Measurements from ENCODE around the gene RESF1.

RESF1 gene

GRCh38 chr12:31989571-31990362 lies 30.6 kb downstream of the RESF1 start:
- no peaks in the 10 kb centered on the region for H3K27me3 ChIP-seq (ENCODE audit: control insufficient read depth, insufficient read depth, low read length)
- peaks cover 97% of the 10 kb centered on the region for H3K36me3 ChIP-seq (ENCODE audit: control insufficient read depth, insufficient read depth, low read length)
- 0 out of 2 replicates have a peak overlapping the region, but pooled peaks have one; percentile 9 for H3K27ac ChIP-seq (ENCODE audit: low read depth, low read length)
- H3K4me3 ChIP-seq (ENCODE audit: low read depth, low read length), result no peak overlapping the region
- H3K9ac ChIP-seq (ENCODE audit: low read length), result no peak overlapping the region
- H3K4me1 ChIP-seq (ENCODE audit: control insufficient read depth, insufficient read depth, low read length), result peaks cover 6% of the 10 kb centered on the region; the same call in 1 of the 2 replicates
- H3K9me3 ChIP-seq (ENCODE audit: control insufficient read depth, insufficient read depth, low read depth, low read length), result peaks cover 22% of the 10 kb centered on the region

GRCh38 chr12:31991146-31991545 lies 31.9 kb downstream of the RESF1 start:
- Histone ChIP-seq H3K4me1 (ENCODE audit: control insufficient read depth, insufficient read depth, low read length) (peaks cover 2% of the 10 kb centered on the region; the same call in 1 of the 2 replicates), H3K9ac (ENCODE audit: low read length) (no peak overlapping the region), H3K27me3 (ENCODE audit: control insufficient read depth, insufficient read depth, low read length) (no peaks in the 10 kb centered on the region), H3K4me3 (ENCODE audit: low read depth, low read length) (no peak overlapping the region), H3K9me3 (ENCODE audit: control insufficient read depth, insufficient read depth, low read depth, low read length) (peaks cover 9% of the 10 kb centered on the region; the same call in 1 of the 2 replicates), H3K27ac (ENCODE audit: low read depth, low read length) (no peak overlapping the region), H3K36me3 (ENCODE audit: control insufficient read depth, insufficient read depth, low read length) (peaks cover 97% of the 10 kb centered on the region)

- Histone ChIP-seq H3K27ac (ENCODE audit: low read depth, low read length) (no peak overlapping the region), H3K4me3 (ENCODE audit: low read depth, low read length) (no peak overlapping the region), H3K27me3 (ENCODE audit: control insufficient read depth, insufficient read depth, low read length) (no peaks in the 10 kb centered on the region), H3K9me3 (ENCODE audit: control insufficient read depth, insufficient read depth, low read depth, low read length) (peaks cover 8% of the 10 kb centered on the region; the same call in 1 of the 2 replicates), H3K9ac (ENCODE audit: low read length) (no peak overlapping the region), H3K36me3 (ENCODE audit: control insufficient read depth, insufficient read depth, low read length) (peaks cover 97% of the 10 kb centered on the region), H3K4me1 (ENCODE audit: control insufficient read depth, insufficient read depth, low read length) (no peaks in the 10 kb centered on the region)
Observed at GRCh38 chr12:31991815-31992214, 32.6 kb downstream of the RESF1 start.

GRCh38 chr12:31999692-32000091 lies 40.5 kb downstream of the RESF1 start:
- H3K27ac ChIP-seq (ENCODE audit: low read depth, low read length), result no peak overlapping the region
- H3K36me3 ChIP-seq (ENCODE audit: control insufficient read depth, insufficient read depth, low read length), result peaks cover 66% of the 10 kb centered on the region

GRCh38 chr12:32000373-32001005 lies 41.3 kb downstream of the RESF1 start:
- no peaks in the 10 kb centered on the region for H3K27me3 ChIP-seq (ENCODE audit: control insufficient read depth, insufficient read depth, low read length)
- no peak overlapping the region for H3K27ac ChIP-seq (ENCODE audit: low read depth, low read length)
- H3K9ac ChIP-seq (ENCODE audit: low read length), result no peak overlapping the region
- H3K9me3 ChIP-seq (ENCODE audit: control insufficient read depth, insufficient read depth, low read depth, low read length), result peaks cover 4% of the 10 kb centered on the region; the same call in 1 of the 2 replicates
- H3K4me1 ChIP-seq (ENCODE audit: control insufficient read depth, insufficient read depth, low read length), result no peaks in the 10 kb centered on the region
- H3K36me3 ChIP-seq (ENCODE audit: control insufficient read depth, insufficient read depth, low read length), result peaks cover 58% of the 10 kb centered on the region
- no peak overlapping the region for H3K4me3 ChIP-seq (ENCODE audit: low read depth, low read length)

More at GRCh38 chr12:31999692-32000091, 40.5 kb downstream of the RESF1 start:
- H3K4me3 ChIP-seq (ENCODE audit: low read depth, low read length), result no peak overlapping the region
- no peaks in the 10 kb centered on the region for H3K27me3 ChIP-seq (ENCODE audit: control insufficient read depth, insufficient read depth, low read length)
- H3K4me1 ChIP-seq (ENCODE audit: control insufficient read depth, insufficient read depth, low read length), result no peaks in the 10 kb centered on the region
- H3K9ac ChIP-seq (ENCODE audit: low read length), result no peak overlapping the region
- peaks cover 4% of the 10 kb centered on the region; the same call in 1 of the 2 replicates for H3K9me3 ChIP-seq (ENCODE audit: control insufficient read depth, insufficient read depth, low read depth, low read length)

- Histone ChIP-seq H3K36me3 (ENCODE audit: control insufficient read depth, insufficient read depth, low read length) (peaks cover 34% of the 10 kb centered on the region), H3K4me1 (ENCODE audit: control insufficient read depth, insufficient read depth, low read length) (no peaks in the 10 kb centered on the region), H3K27me3 (ENCODE audit: control insufficient read depth, insufficient read depth, low read length) (no peaks in the 10 kb centered on the region), H3K27ac (ENCODE audit: low read depth, low read length) (no peak overlapping the region), H3K4me3 (ENCODE audit: low read depth, low read length) (no peak overlapping the region), H3K9ac (ENCODE audit: low read length) (no peak overlapping the region), H3K9me3 (ENCODE audit: control insufficient read depth, insufficient read depth, low read depth, low read length) (peaks cover 4% of the 10 kb centered on the region; the same call in 1 of the 2 replicates)
Observed at GRCh38 chr12:32002848-32003493, 43.8 kb downstream of the RESF1 start.

- no peak overlapping the region for H3K9ac ChIP-seq (ENCODE audit: low read length)
- H3K9me3 ChIP-seq (ENCODE audit: control insufficient read depth, insufficient read depth, low read depth, low read length), result peaks cover 4% of the 10 kb centered on the region; the same call in 1 of the 2 replicates
- H3K36me3 ChIP-seq (ENCODE audit: control insufficient read depth, insufficient read depth, low read length), result peaks cover 28% of the 10 kb centered on the region
- H3K27ac ChIP-seq (ENCODE audit: low read depth, low read length), result no peak overlapping the region
- no peak overlapping the region for H3K4me3 ChIP-seq (ENCODE audit: low read depth, low read length)
- no peaks in the 10 kb centered on the region for H3K4me1 ChIP-seq (ENCODE audit: control insufficient read depth, insufficient read depth, low read length)
- no peaks in the 10 kb centered on the region for H3K27me3 ChIP-seq (ENCODE audit: control insufficient read depth, insufficient read depth, low read length)
Observed at GRCh38 chr12:32003654-32004053, 44.4 kb downstream of the RESF1 start.

- H3K4me3 ChIP-seq (ENCODE audit: low read depth, low read length), result no peak overlapping the region
- peaks cover 11% of the 10 kb centered on the region for H3K36me3 ChIP-seq (ENCODE audit: control insufficient read depth, insufficient read depth, low read length)
- no peak overlapping the region for H3K27ac ChIP-seq (ENCODE audit: low read depth, low read length)
Observed at GRCh38 chr12:32005496-32006125, 46.4 kb downstream of the RESF1 start.

More at GRCh38 chr12:32005496-32006125, 46.4 kb downstream of the RESF1 start:
- no peaks in the 10 kb centered on the region for H3K4me1 ChIP-seq (ENCODE audit: control insufficient read depth, insufficient read depth, low read length)
- peaks cover 4% of the 10 kb centered on the region; the same call in 1 of the 2 replicates for H3K9me3 ChIP-seq (ENCODE audit: control insufficient read depth, insufficient read depth, low read depth, low read length)
- no peak overlapping the region for H3K9ac ChIP-seq (ENCODE audit: low read length)
- no peaks in the 10 kb centered on the region for H3K27me3 ChIP-seq (ENCODE audit: control insufficient read depth, insufficient read depth, low read length)
